ENCODE results near the gene NR3C2.

- TF ChIP-seq CTCF (IDR thresholded peaks at IDR 0.05) (no peak), POLR2A (IDR thresholded peaks at IDR 0.05) (no peak)
Measured at GRCh38 chr4:148051403-148051802, 390.8 kb downstream of the NR3C2 start.

All from testis (tissue), 2 donors.